Raji (cell line): ENCODE data around the gene OXNAD1.

Source experiments
- POLR2A ChIP-seq: IDR thresholded peaks from 2 replicates; pipeline ENCODE4 v1.6.1; 2011; ENCODE audit warnings: low read depth, low read length, control low read depth; ENCODE audit not compliant: insufficient read depth

The OXNAD1 gene, protein sequence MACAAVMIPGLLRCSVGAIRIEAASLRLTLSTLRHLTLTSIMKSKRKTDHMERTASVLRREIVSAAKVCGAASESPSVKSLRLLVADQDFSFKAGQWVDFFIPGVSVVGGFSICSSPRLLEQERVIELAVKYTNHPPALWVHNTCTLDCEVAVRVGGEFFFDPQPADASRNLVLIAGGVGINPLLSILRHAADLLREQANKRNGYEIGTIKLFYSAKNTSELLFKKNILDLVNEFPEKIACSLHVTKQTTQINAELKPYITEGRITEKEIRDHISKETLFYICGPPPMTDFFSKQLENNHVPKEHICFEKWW

DNA sequence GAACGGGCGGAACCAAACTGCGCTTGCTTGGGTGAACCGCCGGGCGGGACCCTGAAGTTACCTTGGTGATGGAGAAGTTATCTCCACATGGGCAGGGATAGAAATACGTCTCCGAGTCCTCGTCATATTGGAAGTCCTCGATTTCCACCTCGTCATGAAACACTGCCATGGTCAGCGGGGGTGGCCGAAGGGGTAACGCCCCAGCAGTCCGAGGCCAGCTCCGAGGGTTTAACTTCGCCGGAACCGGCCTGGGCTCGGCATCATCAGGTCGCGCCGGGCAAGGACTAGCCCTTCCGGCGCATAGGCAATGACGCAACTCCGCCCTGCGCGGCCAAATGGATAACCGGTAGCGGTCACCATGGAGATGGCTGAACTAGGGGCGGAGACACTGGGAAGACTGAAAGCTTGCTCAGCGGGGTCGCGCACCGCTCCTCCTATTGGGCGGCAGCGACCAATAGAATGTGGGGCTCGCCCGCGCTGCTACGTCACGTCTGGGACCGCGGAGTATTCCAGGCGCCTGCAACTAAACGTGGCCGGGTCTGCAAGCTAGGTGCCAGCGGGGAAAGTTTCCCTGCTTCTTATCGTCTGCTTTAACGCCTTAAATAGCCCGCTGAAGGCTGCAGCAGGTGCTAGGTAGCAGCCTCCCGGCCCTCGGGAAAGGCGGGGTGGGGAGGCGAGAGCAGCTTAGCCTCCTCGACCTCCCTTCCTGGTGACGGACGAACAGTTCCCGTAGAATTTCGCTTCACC is at the start of gene OXNAD1, which contains the start of gene DPH3:
Gene OXNAD1 (plus strand): TSS at position 505 of the 747 bp plus-strand sequence. CDS start 5,741 bp downstream, outside the sequence.
Gene DPH3 (minus strand): TSS at position 236 of the 747 bp plus-strand sequence. CDS start 67 bp downstream, at position 169.
- TF ChIP-seq POLR2A, result peak; percentile 93

DNA sequence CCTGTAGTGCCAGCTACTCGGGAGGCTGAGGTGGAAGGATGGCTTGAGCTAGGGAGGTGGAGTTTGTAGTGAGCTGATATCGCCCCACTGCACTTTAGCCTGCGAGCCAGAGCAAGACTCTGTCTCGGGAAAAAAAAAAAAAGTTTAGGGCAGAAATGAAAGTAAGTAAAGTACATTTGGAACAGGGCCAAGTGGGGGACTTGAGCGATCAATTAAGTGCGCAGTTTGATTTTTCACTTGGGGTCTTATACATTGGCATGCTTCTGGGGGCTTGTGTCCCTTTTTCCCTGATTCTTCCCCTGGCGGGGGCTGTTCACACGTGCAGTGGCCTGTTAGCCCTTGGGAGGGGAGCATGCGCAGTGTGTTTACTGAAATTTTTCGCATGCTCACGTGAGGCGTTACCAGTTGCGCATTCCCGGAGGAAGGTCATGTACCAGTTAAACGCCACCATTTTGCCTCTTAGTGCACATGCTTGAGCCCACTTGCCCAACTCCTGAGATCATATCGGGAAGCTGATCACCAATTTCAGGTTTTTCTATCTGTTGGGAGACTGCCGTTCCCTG is 48.6 kb upstream of the OXNAD1 start:
- TF ChIP-seq POLR2A, result no peak

DNA sequence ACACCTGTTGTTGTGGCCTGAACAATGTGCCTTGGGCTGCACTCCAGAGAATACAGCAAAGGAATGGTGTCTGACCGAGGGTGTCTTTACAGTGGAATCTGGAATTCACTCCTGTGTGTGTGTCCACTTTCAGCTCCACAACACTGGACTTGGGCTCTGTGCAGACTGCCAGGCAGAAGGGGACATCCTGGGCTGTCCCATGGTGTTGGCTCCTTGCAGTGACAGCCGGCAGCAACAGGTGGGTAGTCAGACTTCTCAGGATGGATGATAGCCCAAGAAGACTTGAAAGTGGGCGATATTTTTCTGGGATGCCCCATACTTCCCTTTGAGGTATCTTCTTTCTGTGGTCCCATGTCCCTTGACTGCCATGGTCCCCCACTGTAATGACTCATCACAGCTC is 45.2 kb upstream of the OXNAD1 start:
- no peak for TF ChIP-seq POLR2A

GRCh38 chr3:16221990-16222389 is 43.0 kb upstream of the OXNAD1 start:
- TF ChIP-seq POLR2A, result no peak

DNA sequence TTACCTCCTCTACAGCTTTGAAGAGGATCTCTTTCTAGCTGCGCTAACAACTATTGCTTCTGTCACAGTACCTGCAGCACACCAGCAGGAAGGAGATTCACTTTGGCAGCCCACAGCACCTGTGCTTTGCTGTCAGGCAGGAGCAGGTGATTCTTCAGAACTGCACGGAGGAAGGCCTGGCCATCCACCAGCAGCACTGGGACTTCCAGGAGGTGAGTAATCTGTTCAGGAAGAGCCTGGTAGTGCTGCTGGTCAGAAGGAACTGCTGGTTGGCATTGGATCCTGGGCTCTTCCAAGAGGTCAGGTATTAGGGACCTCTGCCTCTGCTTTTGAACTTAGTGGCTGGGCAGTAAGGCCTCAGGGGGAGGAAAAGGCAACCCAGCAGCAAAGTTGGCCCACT is 42.5 kb upstream of the OXNAD1 start:
- no peak for TF ChIP-seq POLR2A

DNA sequence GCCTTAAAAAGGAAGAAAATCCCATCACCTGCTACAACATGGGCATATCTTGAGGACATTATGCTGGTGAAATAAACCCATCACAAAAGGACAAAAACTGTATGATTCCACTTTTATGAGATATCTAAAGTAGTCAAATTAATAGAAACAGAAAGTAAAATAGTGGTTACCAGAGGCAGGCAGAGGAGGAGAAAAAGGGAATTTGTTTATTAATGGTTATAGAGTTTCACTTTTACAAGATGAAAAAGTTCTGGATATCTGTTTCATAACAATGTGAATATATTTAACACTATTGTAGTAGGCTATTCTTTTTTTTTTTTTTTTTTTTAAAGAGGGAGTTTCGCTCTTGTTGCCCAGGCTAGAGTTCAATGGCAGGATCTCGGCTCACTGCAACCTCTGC is 40.7 kb upstream of the OXNAD1 start:
- no peak for TF ChIP-seq POLR2A

DNA sequence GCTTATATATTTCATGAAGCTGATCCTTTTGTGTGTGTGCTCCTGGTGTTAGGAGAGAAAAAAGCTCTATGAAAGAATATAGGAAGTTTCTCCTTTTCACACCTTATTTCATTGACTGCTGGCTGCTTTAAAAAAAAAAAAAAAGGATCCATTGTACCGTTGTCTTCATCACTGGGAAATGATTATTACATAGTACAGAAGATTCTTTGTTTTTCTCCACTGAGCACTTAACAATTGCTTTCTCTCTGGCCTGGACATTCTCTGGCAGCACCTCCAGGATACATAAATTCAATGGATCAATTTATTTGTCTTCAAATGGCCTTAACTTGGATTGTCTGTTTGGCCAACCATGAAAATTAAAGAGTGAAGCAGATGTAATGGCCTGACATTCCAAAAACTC is 37.4 kb upstream of the OXNAD1 start:
- no peak for TF ChIP-seq POLR2A

DNA sequence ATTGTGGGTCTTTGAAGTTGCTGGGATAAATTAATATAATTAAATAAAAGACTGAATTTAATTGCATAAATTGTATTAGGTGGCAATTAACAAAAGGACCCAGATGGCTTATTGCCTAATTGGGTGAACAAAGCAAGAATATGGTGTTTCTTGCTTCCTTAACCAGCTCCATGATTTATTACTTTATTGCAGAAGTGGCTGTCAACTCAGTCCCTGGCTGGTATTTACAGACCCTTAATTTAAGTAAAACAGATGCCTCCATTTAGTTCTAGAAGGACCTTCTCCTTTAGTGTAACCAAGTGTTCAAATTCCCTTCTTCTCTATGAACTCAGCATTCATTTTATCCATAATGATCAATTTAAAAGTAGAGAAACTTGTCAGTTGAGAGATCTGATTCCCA is 35.3 kb upstream of the OXNAD1 start:
- no peak for TF ChIP-seq POLR2A

GRCh38 chr3:16231983-16232382 is 33.0 kb upstream of the OXNAD1 start:
- no peak for TF ChIP-seq POLR2A

GRCh38 chr3:16233806-16234205 is 31.2 kb upstream of the OXNAD1 start:
- no peak for TF ChIP-seq POLR2A

GRCh38 chr3:16234281-16234680 is 30.7 kb upstream of the OXNAD1 start:
- no peak for TF ChIP-seq POLR2A

- no peak for TF ChIP-seq POLR2A
These were observed 28.9 kb upstream of the OXNAD1 start for GRCh38 chr3:16236030-16236639.

DNA sequence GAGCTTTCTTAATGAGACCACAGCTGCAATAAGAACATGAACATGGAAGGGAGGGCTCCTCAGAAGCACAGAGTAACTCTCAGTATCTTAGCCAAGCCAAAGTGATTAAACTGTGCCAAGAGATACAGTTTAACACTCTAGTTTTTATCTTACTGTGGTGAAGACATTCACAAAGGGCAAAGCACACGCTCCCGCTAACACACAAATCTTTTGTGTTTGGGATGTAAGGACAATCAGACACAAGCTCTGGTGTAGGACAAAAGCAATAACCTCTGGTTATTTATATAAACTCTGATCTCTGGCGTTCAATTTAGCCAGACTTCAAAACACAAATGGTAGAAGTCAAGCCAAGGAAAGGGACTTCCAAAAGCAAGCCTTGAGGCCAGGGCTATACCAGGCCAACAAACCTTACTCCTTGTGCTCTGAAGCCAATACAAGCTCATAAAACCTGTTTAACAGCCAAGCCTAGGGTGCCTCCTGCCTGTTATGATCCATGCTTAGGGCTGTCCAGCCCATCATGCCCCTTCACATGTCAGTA is 28.1 kb upstream of the OXNAD1 start:
- TF ChIP-seq POLR2A, result no peak

DNA sequence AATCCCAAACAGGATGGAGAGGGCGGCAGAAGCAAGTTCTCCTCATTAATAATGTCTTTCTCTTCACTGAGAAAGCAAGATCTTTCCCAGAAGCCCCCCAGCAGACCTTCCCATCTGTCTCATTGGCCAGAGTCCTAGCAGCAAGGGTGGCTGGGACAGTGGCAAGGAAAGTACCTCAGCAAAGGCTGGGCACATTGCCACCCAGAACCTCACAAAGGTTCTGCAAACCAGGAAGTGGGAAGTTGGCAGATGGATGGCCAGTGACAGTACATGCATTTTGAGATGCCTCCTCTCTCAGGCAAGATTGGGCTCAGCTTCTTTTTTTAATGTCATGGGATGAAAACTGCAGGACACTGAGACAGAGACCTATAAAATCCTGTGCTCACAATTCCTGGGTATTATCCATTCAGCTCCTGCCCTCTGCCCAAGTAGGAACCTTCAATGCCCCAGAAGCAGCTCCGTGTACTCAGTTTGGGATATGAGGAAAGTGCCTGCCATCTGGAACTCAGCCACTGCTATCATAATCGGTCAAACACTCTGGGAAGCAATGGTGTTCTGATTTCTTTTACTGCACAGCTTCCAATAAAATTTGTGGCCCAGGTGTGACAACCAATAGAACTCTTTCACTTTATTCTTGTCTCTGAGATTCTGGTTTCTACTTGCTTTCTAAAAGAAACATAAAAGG is 25.8 kb upstream of the OXNAD1 start:
- no peak for TF ChIP-seq POLR2A

- TF ChIP-seq POLR2A, result no peak
These were observed 25.2 kb upstream of the OXNAD1 start for GRCh38 chr3:16239780-16240179.
